Thoracic aorta (tissue), 2 donors: ENCODE measurements around the gene TTYH3. TPM values are rescaled to one million over a fixed set of nuclear protein-coding genes. Genes with fewer than 3 reads are reported as not detected.
A peak's percentile ranks its signal among the peaks of the same experiment; 100 is the strongest.

Experiments used
- ATAC-seq: fragments of 150-250 bp; one replicate; pipeline ENCODE4 v1.8.0; 2017; ENCODE audit warnings: low read depth; ENCODE audit not compliant: insufficient number of reproducible peaks, low FRiP score
- DNase-seq: peaks from one replicate; pipeline ENCODE4 v3.0.0-alpha.2; 2020; ENCODE audit warnings: low spot score
- H3K27ac ChIP-seq, 2 donors: fragments of 200-600 bp; sonication (generic); 1 replicate in 1 of 2; 2 replicates in 1 of 2; pipeline ENCODE4 v1.5.1; 2016; ENCODE audit warnings: mild to moderate bottlenecking in 2 of 2, moderate library complexity in 2 of 2
- H3K27me3 ChIP-seq: fragments of 200-600 bp; sonication (generic); replicated peaks from 2 replicates; pipeline ENCODE4 v1.6.0; 2016; ENCODE audit warnings: mild to moderate bottlenecking; ENCODE audit not compliant: insufficient read depth
- H3K36me3 ChIP-seq: fragments of 200-600 bp; sonication (generic); one replicate; pipeline ENCODE4 v1.5.1; 2016
- H3K4me1 ChIP-seq, 2 donors: fragments of 200-600 bp; sonication (generic); 1 replicate in 1 of 2; 2 replicates in 1 of 2; pipeline versions ENCODE4 v1.5.1 to v1.6.0; 2016; ENCODE audit warnings: low read depth in 2 of 2, mild to moderate bottlenecking in 1 of 2; ENCODE audit not compliant: control insufficient read depth in 1 of 2
- H3K4me3 ChIP-seq: fragments of 200-600 bp; sonication (generic); 2 replicates; pipeline ENCODE4 v1.5.1; 2016; ENCODE audit warnings: mild to moderate bottlenecking
- H3K9me3 ChIP-seq: fragments of 200-600 bp; sonication (generic); 2 replicates; pipeline ENCODE4 v1.5.1; 2016
- CTCF ChIP-seq: fragments of 200-600 bp; sonication (generic); IDR thresholded peaks from one replicate; pipeline ENCODE4 v1.5.1; 2019; ENCODE audit warnings: antibody characterized with exemption
- total RNA-seq, 2 donors: library from RNA; depleted of rRNA; stranded (reverse); fragments of >200 nt; gene quantifications; one replicate each; pipeline versions ENCODE4 v1.1.0 to v1.2.3, GENCODE V29; 2016

The TTYH3 gene
- total RNA-seq, 2 donors from 2014 or later, result 58.6 to 69.3 TPM

DNA sequence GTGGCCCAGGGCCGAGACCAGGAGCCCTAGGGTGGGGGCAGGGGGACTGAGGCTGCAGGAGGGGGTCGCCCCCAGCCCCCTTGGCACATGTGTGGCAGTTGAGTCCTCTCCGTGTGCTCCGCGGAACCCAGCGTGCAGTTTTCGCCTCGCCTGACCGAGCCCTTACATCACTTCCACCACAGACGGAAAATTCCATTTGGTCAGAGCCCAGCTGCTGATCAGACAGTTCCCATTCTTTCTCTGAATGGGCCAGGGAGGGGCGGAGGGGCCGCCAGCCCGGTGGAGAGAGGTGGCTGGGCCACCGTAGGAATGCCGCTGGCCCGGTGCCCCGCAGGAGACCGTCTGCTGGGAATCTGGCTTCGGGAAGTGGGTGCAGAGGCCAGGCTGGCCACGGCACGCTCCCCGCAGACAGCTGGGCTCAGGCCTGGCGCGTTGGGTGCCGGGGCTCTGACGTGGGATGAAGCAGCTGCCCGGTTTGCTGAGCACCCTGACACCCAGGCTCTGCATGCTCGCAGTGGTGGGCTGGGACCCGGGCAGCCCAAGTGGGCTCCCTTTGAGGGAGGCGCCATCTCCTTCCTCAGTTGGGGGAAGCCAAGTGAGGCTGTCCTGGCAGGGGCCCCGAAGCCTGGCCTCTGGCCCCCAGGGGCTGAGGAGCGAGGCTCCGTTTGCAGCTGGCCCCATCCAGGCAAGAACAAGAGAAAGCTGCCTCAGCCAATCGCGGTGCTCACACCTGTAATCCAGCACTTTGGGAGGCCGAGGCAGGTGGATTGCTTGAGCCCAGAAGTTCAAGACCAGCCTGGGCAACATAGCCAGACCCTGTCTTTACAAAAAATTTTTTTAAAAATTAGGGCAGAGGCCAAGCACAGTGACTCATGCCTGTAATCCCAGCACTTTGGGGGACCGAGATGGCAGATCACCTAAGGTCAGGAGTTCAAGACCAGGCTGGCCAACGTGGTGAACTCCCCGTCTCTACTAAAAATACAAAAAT, 9.9 kb downstream of the TTYH3 start:
- peak; percentile 85 for DNase-seq
- H3K27me3 ChIP-seq, result no peaks in the 10 kb centered on the region
- peaks cover 45 to 65% of the 10 kb centered on the region in 2 donors for H3K4me1 ChIP-seq
- peak overlapping the region; percentile 68 for H3K27ac ChIP-seq
- peak; percentile 13 for TF ChIP-seq CTCF
- peak; percentile 75 for ATAC-seq
- H3K4me3 ChIP-seq, result peak overlapping the region; percentile 65
- H3K9me3 ChIP-seq, result no peaks in the 10 kb centered on the region
- no peaks in the 10 kb centered on the region for H3K36me3 ChIP-seq

DNA sequence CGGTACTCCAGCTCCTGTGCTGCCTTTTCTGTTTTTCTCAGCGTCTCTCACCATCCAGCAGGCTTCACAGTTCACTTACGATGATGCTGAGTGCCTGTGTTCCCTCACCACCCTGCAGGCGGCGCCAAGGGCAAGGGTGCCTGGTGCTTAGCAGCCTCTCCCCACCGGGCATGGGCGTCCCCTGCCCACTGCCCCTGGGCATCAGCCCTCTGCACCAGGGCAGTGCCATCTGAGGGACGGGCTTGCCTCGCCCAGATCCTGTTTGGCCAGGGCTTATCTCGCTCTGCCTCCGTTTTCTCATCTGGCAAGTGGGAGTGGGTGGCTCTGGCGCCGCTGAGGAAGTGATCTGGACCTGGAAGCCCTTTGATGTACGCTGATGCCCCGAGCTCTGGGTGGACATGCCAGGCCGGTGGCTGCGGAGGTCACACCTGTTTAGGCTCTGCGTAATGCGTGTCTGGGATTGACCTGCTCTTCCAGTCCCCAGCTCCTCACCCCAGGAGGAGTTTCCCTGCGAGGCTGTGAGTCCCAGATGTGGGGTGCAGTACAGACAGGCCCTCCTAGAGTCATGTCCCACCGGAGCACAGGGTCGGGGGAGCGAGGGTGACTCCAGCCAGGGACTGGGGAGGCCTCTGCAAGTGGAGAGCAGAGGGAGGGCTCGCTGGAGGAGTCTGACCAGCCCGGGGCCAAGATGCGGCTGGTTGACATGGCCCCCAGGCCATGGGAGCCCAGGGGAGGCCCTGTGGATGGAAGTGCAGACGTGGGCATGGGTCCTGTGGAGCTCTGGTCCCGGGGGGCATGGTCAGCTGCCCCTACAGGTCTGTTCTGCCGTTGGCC, 11.8 kb downstream of the TTYH3 start:
- DNase-seq, result no peak
- Histone ChIP-seq H3K4me3 (no peak overlapping the region), H3K27ac (no peak overlapping the region), H3K36me3 (peaks cover 17% of the 10 kb centered on the region), H3K9me3 (no peaks in the 10 kb centered on the region), H3K27me3 (no peaks in the 10 kb centered on the region), H3K4me1 (peaks cover 31 to 46% of the 10 kb centered on the region in 2 donors)
- TF ChIP-seq CTCF, result no peak
- no peak for ATAC-seq

GRCh38 chr7:2644220-2644561, 12.4 kb downstream of the TTYH3 start:
- H3K9me3 ChIP-seq, result no peaks in the 10 kb centered on the region
- DNase-seq (no peak), ATAC-seq (no peak)
- H3K27me3 ChIP-seq, result no peaks in the 10 kb centered on the region
- H3K27ac ChIP-seq, result no peak overlapping the region
- TF ChIP-seq CTCF, result no peak
- peaks cover 25 to 40% of the 10 kb centered on the region in 2 donors for H3K4me1 ChIP-seq
- no peak overlapping the region for H3K4me3 ChIP-seq
- H3K36me3 ChIP-seq, result peaks cover 18% of the 10 kb centered on the region

GRCh38 chr7:2644562-2645273, 12.9 kb downstream of the TTYH3 start:
- Histone ChIP-seq H3K9me3 (no peaks in the 10 kb centered on the region), H3K36me3 (peaks cover 21% of the 10 kb centered on the region), H3K4me1 (peaks cover 20 to 35% of the 10 kb centered on the region in 2 donors), H3K4me3 (no peak overlapping the region), H3K27ac (no peak overlapping the region), H3K27me3 (no peaks in the 10 kb centered on the region)
- no peak for TF ChIP-seq CTCF
- ATAC-seq (no peak), DNase-seq (no peak)
